ENCODE measurements around the gene M1AP. TPM values are rescaled to one million over a fixed set of nuclear protein-coding genes. Genes with fewer than 3 reads are reported as not detected.

Gene M1AP
- total RNA-seq, 1 experiment from 2014 or later: not detected

Other genes with a start within 250 kb of the M1AP start
- gene C2orf81, start 226.7 kb downstream of the M1AP start, total RNA-seq (2014; rRNA removed; shearing (Covaris generic)): 2.3 and 3.5 TPM in 2 replicates
- 72.9 and 84.5 TPM in 2 replicates for gene WDR54, start 226.6 kb downstream of the M1AP start, total RNA-seq (2014; rRNA removed; shearing (Covaris generic))
- gene RTKN, start 206.4 kb downstream of the M1AP start, total RNA-seq (2014; rRNA removed; shearing (Covaris generic)): 23.1 and 33.3 TPM in 2 replicates
- 5.9 and 7.9 TPM in 2 replicates for gene INO80B, start 193.2 kb downstream of the M1AP start, total RNA-seq (2014; rRNA removed; shearing (Covaris generic))
- gene WBP1, start 189.9 kb downstream of the M1AP start, total RNA-seq (2014; rRNA removed; shearing (Covaris generic)): 49.0 and 52.3 TPM in 2 replicates
- 66.6 and 71.4 TPM in 2 replicates for gene MOGS, start 182.9 kb downstream of the M1AP start, total RNA-seq (2014; rRNA removed; shearing (Covaris generic))
- 30.2 and 39.1 TPM in 2 replicates for gene MRPL53, start 175.7 kb downstream of the M1AP start, total RNA-seq (2014; rRNA removed; shearing (Covaris generic))
- gene CCDC142, start 165.3 kb downstream of the M1AP start, total RNA-seq (2014; rRNA removed; shearing (Covaris generic)): 11.7 and 12.5 TPM in 2 replicates
- gene TTC31, start 165.2 kb downstream of the M1AP start, total RNA-seq (2014; rRNA removed; shearing (Covaris generic)): 14.7 and 16.5 TPM in 2 replicates
- gene LBX2, start 148.7 kb downstream of the M1AP start, total RNA-seq (2014; rRNA removed; shearing (Covaris generic)): 0.45 TPM in 1 of 2 replicates, not detected in the other
- 33.9 and 67.3 TPM in 2 replicates for gene PCGF1, start 140.6 kb downstream of the M1AP start, total RNA-seq (2014; rRNA removed; shearing (Covaris generic))
- 0.90 and 1.7 TPM in 2 replicates for gene TLX2, start 133.9 kb downstream of the M1AP start, total RNA-seq (2014; rRNA removed; shearing (Covaris generic))
- gene DQX1, start 122.1 kb downstream of the M1AP start, total RNA-seq (2014; rRNA removed; shearing (Covaris generic)): 0.17 TPM in 1 of 2 replicates, not detected in the other
- gene AUP1, start 118.6 kb downstream of the M1AP start, total RNA-seq (2014; rRNA removed; shearing (Covaris generic)): 150 and 194 TPM in 2 replicates
- 58.0 and 70.3 TPM in 2 replicates for gene HTRA2, start 118.4 kb downstream of the M1AP start, total RNA-seq (2014; rRNA removed; shearing (Covaris generic))
- 3.2 TPM in 2 replicates for gene LOXL3, start 94.4 kb downstream of the M1AP start, total RNA-seq (2014; rRNA removed; shearing (Covaris generic))
- gene DOK1, start 93.6 kb downstream of the M1AP start, total RNA-seq (2014; rRNA removed; shearing (Covaris generic)): 17.3 and 24.8 TPM in 2 replicates
- gene SEMA4F, start 5.9 kb upstream of the M1AP start, total RNA-seq (2014; rRNA removed; shearing (Covaris generic)): 14.6 and 39.2 TPM in 2 replicates
- 0.09 and 1.0 TPM in 2 replicates for gene HK2, start 185.8 kb upstream of the M1AP start, total RNA-seq (2014; rRNA removed; shearing (Covaris generic))

Data from A172 (cell line).